B cell (primary cell): ENCODE data around the gene TTK. TPM values are rescaled to one million over a fixed set of nuclear protein-coding genes. Genes with fewer than 3 reads are reported as not detected.
"Not testable (repeated sequence)": the region's sequence is repeated elsewhere in the genome, so short reads cannot be mapped to it uniquely, and the experiment has no call there.

Experiments used
- ATAC-seq: fragments of 200-7000 bp; cut with Tn5 transposase; one replicate; pipeline ENCODE4 v1.10.0; 2021; ENCODE audit warnings: low read depth, mild to moderate bottlenecking, moderate number of reproducible peaks, moderate library complexity
- CTCF ChIA-PET: fragments of 350-600 bp; sonication (Branson Sonifier 250); formaldehyde crosslinking; loops from one replicate; lab custom pipeline; 2021; ENCODE audit warnings: antibody characterized with exemption, inconsistent platforms; lab: Charles Lee
- POLR2A ChIA-PET: fragments of 350-600 bp; sonication (Branson Sonifier 250); formaldehyde crosslinking; loops from one replicate; lab custom pipeline; 2021; ENCODE audit warnings: antibody characterized with exemption; lab: Charles Lee
- DNase-seq: peaks from one replicate; pipeline ENCODE4 v3.0.0; 2013
- H2AFZ ChIP-seq: 2 replicates; pipeline ENCODE4 v1.6.1; 2012; ENCODE audit warnings: mild to moderate bottlenecking, low read depth, low read length; ENCODE audit not compliant: insufficient read depth, poor library complexity, severe bottlenecking
- H3K27ac ChIP-seq, 2 donors: 1 replicate in 1 of 2; 2 replicates in 1 of 2; pipeline ENCODE4 v1.5.1; 2012 to 2013; ENCODE audit warnings: low read length in 2 of 2, mild to moderate bottlenecking in 2 of 2, moderate library complexity in 1 of 2
- H3K27me3 ChIP-seq, 4 experiments: fragments of 200-600 bp in 1 of 4; sonication (generic) in 1 of 4; replicated peaks in 1 of 4; 1 replicate in 2 of 4; 2 replicates in 2 of 4; pipeline versions ENCODE4 v1.6.1 to v1.7.0; 2013 to 2016; ENCODE audit warnings: low read length in 3 of 4, mild to moderate bottlenecking in 2 of 4, mixed read lengths in 1 of 4, moderate library complexity in 1 of 4; ENCODE audit not compliant: insufficient read depth in 4 of 4, control insufficient read depth in 3 of 4; ENCODE audit errors: control extremely low read depth in 1 of 4
- H3K36me3 ChIP-seq, 2 experiments: replicated peaks in 1 of 2; 1 replicate in 1 of 2; 2 replicates in 1 of 2; pipeline versions ENCODE4 v1.6.1 to v1.7.1; 2013; ENCODE audit warnings: low read length in 1 of 2; ENCODE audit not compliant: insufficient read depth in 2 of 2, control insufficient read depth in 1 of 2; ENCODE audit errors: control extremely low read depth in 1 of 2, extremely low read depth in 1 of 2
- H3K4me1 ChIP-seq, 2 donors: fragments of 200-600 bp in 1 of 2; sonication (generic) in 1 of 2; 1 replicate in 1 of 2; 2 replicates in 1 of 2; pipeline versions ENCODE4 v1.5.1 to v1.6.1; 2013 to 2017; ENCODE audit warnings: low read length in 2 of 2; ENCODE audit not compliant: control insufficient read depth in 2 of 2, insufficient read depth in 2 of 2
- H3K4me2 ChIP-seq: replicated peaks from 2 replicates; pipeline ENCODE3; 2012; ENCODE audit warnings: mild to moderate bottlenecking, low read depth, low read length; ENCODE audit not compliant: poor library complexity, severe bottlenecking
- H3K4me3 ChIP-seq, 5 experiments: fragments of 200-600 bp in 1 of 5; sonication (generic) in 1 of 5; 1 replicate in 3 of 5; 2 replicates in 2 of 5; pipeline versions ENCODE4 v1.5.1 to v1.7.0; 2011 to 2016; ENCODE audit warnings: low read length in 4 of 5, mild to moderate bottlenecking in 4 of 5, low read depth in 2 of 5, control low read depth in 1 of 5, moderate library complexity in 1 of 5; ENCODE audit not compliant: insufficient read depth in 1 of 5; ENCODE audit errors: control extremely low read depth in 1 of 5, extremely low read depth in 1 of 5
- H3K79me2 ChIP-seq: fragments of 200-600 bp; sonication (generic); one replicate; pipeline ENCODE4 v1.6.0; 2016; ENCODE audit warnings: low read length; ENCODE audit not compliant: control insufficient read depth, insufficient read depth
- H3K9ac ChIP-seq: fragments of 200-600 bp; sonication (generic); 2 replicates; pipeline ENCODE4 v1.6.1; 2017; ENCODE audit warnings: mild to moderate bottlenecking, low read length, moderate library complexity
- H3K9me3 ChIP-seq, 3 donors: one replicate each; pipeline versions ENCODE4 v1.6.1 to v1.7.1; 2013; ENCODE audit warnings: low read length in 2 of 3; ENCODE audit not compliant: control insufficient read depth in 2 of 3, insufficient read depth in 1 of 3; ENCODE audit errors: control extremely low read depth in 1 of 3
- H4K20me1 ChIP-seq: 2 replicates; pipeline ENCODE4 v1.6.0; 2012; ENCODE audit warnings: mild to moderate bottlenecking, low read length; ENCODE audit not compliant: insufficient read depth, control insufficient read depth, poor library complexity, severe bottlenecking
- H3K27ac Mint-ChIP-seq: one replicate; pipeline ENCODE4 v1.8.0; 2021; ENCODE audit warnings: mixed read lengths
- H3K27me3 Mint-ChIP-seq: one replicate; pipeline ENCODE4 v1.8.0; 2021; ENCODE audit warnings: mixed read lengths
- H3K4me1 Mint-ChIP-seq: one replicate; pipeline ENCODE4 v1.8.0; 2021; ENCODE audit warnings: mixed read lengths
- H3K4me3 Mint-ChIP-seq: one replicate; pipeline ENCODE4 v1.8.0; 2021; ENCODE audit warnings: mixed read lengths
- H3K9me3 Mint-ChIP-seq: one replicate; pipeline ENCODE4 v1.8.0; 2022; ENCODE audit warnings: mixed read lengths; ENCODE audit not compliant: insufficient read depth
- EZH2 ChIP-seq: IDR thresholded peaks from 2 replicates; pipeline ENCODE4 v1.6.1; 2012; ENCODE audit warnings: borderline replicate concordance, low read depth, mild to moderate bottlenecking, moderate library complexity, low read length; ENCODE audit not compliant: insufficient read depth, poor library complexity, severe bottlenecking
- WGBS: methylation state at CpG from one replicate; pipeline ENCODE4 v1.1.5; 2013; ENCODE audit warnings: missing lambda C conversion rate; ENCODE audit not compliant: insufficient coverage; 5-methylcytosine and 5-hydroxymethylcytosine counted together
- intact Hi-C: fragments of 100-400 bp; cut with micrococcal nuclease; formaldehyde crosslinking; loops from one replicate; pipeline ENCODE4 v1.10.0; 2022
- polyA plus RNA-seq: library from polyadenylated mRNA; depleted of rRNA; stranded (reverse); fragments of >200 nt; gene quantifications from 2 replicates; pipeline ENCODE4 v1.2.3, GENCODE V29; 2012
- total RNA-seq, 2 donors: library from RNA; stranded (reverse); fragments of 120-200 nt in 1 of 2; gene quantifications; 1 replicate in 1 of 2; 2 replicates in 1 of 2; pipeline versions ENCODE4 v1.2.3 to v1.2.4, GENCODE V29; 2013 to 2022
- TF ChIP-seq, protein P1 (sequence below): fragments of 200-600 bp; IDR thresholded peaks from one replicate; pipeline ENCODE4 v1.8.0; 2022; ENCODE audit warnings: antibody characterized with exemption, mild to moderate bottlenecking

TTK gene
- total and polyA plus RNA-seq, 2 donors (not counting 1 experiment from before 2014, with no cell fraction given), result 0.25 to 0.84 TPM

DNA sequence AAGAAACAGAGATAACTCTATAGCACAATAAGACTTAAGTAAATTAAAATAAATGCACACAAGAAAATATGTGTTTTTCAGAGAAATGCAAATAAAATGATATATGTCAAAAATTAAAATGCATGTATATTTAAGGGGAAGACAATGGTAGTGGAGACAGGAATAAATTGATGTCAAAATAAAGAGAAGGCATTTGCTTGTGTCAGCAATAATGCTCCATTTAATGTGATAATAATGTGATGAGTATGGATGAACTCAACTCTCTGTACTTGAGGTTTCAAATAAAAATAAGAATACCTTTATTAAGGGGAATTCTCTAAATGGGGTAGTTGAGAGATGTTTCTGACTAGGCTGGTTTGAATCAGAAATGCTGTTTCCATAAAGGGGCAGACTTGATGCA lies 56.3 kb downstream of the TTK start:
- no peaks in the 10 kb centered on the region for H3K27me3 Mint-ChIP-seq
- intact Hi-C loops, result no loop called here
- DNase-seq, result no peak
- no peaks in the 10 kb centered on the region for H3K9me3 Mint-ChIP-seq
- H3K36me3 ChIP-seq, result no peaks in the 10 kb centered on the region
- no peak overlapping the region for H3K27ac Mint-ChIP-seq
- H3K4me2 ChIP-seq, result no peak overlapping the region
- no peak overlapping the region for H3K27ac ChIP-seq
- H3K27me3 ChIP-seq, result no peaks in the 10 kb centered on the region
- ChIA-PET POLR2A (no interaction called here), CTCF (no interaction called here)
- H3K4me3 ChIP-seq, result no peak overlapping the region
- H2AFZ ChIP-seq, result no peak overlapping the region
- H3K9me3 ChIP-seq, result no peaks in the 10 kb centered on the region
- ATAC-seq, result no peak
- H3K79me2 ChIP-seq, result no peaks in the 10 kb centered on the region
- H4K20me1 ChIP-seq, result no peaks in the 10 kb centered on the region
- no peak overlapping the region for H3K4me3 Mint-ChIP-seq
- H3K4me1 ChIP-seq, result no peaks in the 10 kb centered on the region
- TF ChIP-seq, protein P1, sequence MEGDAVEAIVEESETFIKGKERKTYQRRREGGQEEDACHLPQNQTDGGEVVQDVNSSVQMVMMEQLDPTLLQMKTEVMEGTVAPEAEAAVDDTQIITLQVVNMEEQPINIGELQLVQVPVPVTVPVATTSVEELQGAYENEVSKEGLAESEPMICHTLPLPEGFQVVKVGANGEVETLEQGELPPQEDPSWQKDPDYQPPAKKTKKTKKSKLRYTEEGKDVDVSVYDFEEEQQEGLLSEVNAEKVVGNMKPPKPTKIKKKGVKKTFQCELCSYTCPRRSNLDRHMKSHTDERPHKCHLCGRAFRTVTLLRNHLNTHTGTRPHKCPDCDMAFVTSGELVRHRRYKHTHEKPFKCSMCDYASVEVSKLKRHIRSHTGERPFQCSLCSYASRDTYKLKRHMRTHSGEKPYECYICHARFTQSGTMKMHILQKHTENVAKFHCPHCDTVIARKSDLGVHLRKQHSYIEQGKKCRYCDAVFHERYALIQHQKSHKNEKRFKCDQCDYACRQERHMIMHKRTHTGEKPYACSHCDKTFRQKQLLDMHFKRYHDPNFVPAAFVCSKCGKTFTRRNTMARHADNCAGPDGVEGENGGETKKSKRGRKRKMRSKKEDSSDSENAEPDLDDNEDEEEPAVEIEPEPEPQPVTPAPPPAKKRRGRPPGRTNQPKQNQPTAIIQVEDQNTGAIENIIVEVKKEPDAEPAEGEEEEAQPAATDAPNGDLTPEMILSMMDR, result no peak
- TF ChIP-seq EZH2, result no peak
- H3K4me1 Mint-ChIP-seq, result no peaks in the 10 kb centered on the region
- H3K9ac ChIP-seq, result no peak overlapping the region

DNA sequence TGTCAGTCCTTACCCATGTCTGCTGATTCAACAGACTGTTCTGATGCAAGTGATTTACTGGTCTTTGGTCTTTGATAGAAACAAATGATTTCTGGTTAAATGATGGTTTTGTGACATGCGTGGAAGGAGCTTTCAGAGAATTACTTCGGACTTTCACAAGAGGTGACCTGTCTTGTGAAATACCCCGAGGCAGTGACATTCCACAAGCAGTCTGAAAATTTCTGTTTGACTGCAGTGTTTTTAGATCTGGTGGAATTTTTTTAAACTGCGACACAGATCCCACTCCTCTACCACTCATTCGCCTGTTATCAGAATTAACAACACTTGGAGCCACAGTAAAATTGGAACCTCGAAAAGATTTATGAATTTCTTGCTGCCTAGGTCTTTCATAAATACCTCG lies 63.7 kb downstream of the TTK start:
- H3K9me3 Mint-ChIP-seq, H3K27ac ChIP-seq, H3K4me3 Mint-ChIP-seq, H3K9me3 ChIP-seq, H4K20me1 ChIP-seq, H2AFZ ChIP-seq, H3K4me1 Mint-ChIP-seq, intact Hi-C loops, H3K4me3 ChIP-seq, DNase-seq, H3K4me1 ChIP-seq, H3K27me3 ChIP-seq, POLR2A ChIA-PET, H3K27ac Mint-ChIP-seq, H3K36me3 ChIP-seq, H3K27me3 Mint-ChIP-seq, H3K4me2 ChIP-seq, H3K9ac ChIP-seq, H3K79me2 ChIP-seq, CTCF ChIA-PET, ATAC-seq: not testable (repeated sequence)
- WGBS, result no CpG with 5 or more reads among the region's 7 CpGs

DNA sequence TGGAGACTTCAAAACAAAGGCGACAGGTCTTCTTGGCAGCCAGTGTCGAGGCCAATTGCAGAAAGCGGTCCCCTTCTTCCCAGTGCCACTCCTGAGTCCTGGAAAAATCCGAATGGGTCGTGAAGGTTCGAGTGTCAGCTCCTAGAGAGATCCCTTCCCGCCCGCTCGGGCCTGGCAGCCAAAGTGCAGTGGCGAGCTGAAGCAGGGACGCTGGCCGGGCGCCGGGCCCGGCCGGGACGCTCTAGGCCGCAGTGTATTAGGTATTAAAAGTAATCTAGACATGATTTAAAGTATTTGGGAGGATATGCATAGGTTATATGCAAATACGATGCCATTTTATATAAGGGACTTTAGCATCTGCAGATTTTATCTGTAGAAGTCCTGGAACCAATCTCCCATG lies 66.0 kb downstream of the TTK start:
- H4K20me1 ChIP-seq, POLR2A ChIA-PET, H3K9ac ChIP-seq, intact Hi-C loops, H2AFZ ChIP-seq, H3K4me3 Mint-ChIP-seq, H3K27ac ChIP-seq, H3K4me1 ChIP-seq, ATAC-seq, CTCF ChIA-PET, H3K4me2 ChIP-seq, H3K4me1 Mint-ChIP-seq, H3K36me3 ChIP-seq, H3K27ac Mint-ChIP-seq, H3K79me2 ChIP-seq, H3K27me3 ChIP-seq, DNase-seq, H3K9me3 Mint-ChIP-seq, H3K27me3 Mint-ChIP-seq, H3K9me3 ChIP-seq, H3K4me3 ChIP-seq: not testable (repeated sequence)
- 88% methylated on average over 11 of the region's 19 CpGs for WGBS
